Measurements from ENCODE around the gene IGSF1.

IGSF1 gene

GRCh38 chrX:131305926-131306325 is 16.8 kb upstream of the IGSF1 start:
- TF ChIP-seq CREB1 (IDR thresholded peaks at IDR 0.05; ENCODE audit: low read depth) = no peak
- TF ChIP-seq RAD21 (IDR thresholded peaks at IDR 0.05; ENCODE audit: low read depth) = no peak
- TF ChIP-seq TAF1 (IDR thresholded peaks at IDR 0.05; ENCODE audit: low read depth) = no peak
- TF ChIP-seq EGR1 (IDR thresholded peaks at IDR 0.05) = no peak
- TF ChIP-seq FOXM1 (IDR thresholded peaks at IDR 0.05; ENCODE audit: borderline replicate concordance, low read depth) = no peak
- no peak for TF ChIP-seq USF1 (IDR thresholded peaks at IDR 0.05)
- no peak for TF ChIP-seq ZBTB7A (IDR thresholded peaks at IDR 0.05; ENCODE audit: low read depth)
- no peak for TF ChIP-seq EP300 (IDR thresholded peaks at IDR 0.05; ENCODE audit: borderline replicate concordance)

GRCh38 chrX:131302701-131303100 is 13.6 kb upstream of the IGSF1 start:
- TF ChIP-seq CEBPB (IDR thresholded peaks at IDR 0.05) (no peak), RAD21 (IDR thresholded peaks at IDR 0.05; ENCODE audit: low read depth) (no peak), TCF12 (IDR thresholded peaks at IDR 0.05; ENCODE audit: low read depth) (no peak), EGR1 (IDR thresholded peaks at IDR 0.05) (no peak), TAF1 (IDR thresholded peaks at IDR 0.05; ENCODE audit: low read depth) (no peak), USF1 (IDR thresholded peaks at IDR 0.05) (no peak), TEAD4 (IDR thresholded peaks at IDR 0.05) (no peak), REST (IDR thresholded peaks at IDR 0.05; ENCODE audit: low read depth) (no peak), MAX (IDR thresholded peaks at IDR 0.05) (no peak), CREB1 (IDR thresholded peaks at IDR 0.05; ENCODE audit: low read depth) (no peak), YY1 (IDR thresholded peaks at IDR 0.05; ENCODE audit: low read depth) (no peak), FOXM1 (IDR thresholded peaks at IDR 0.05; ENCODE audit: borderline replicate concordance, low read depth) (no peak), ZBTB7A (IDR thresholded peaks at IDR 0.05; ENCODE audit: low read depth) (no peak), NFIC (IDR thresholded peaks at IDR 0.05) (no peak), EP300 (IDR thresholded peaks at IDR 0.05; ENCODE audit: borderline replicate concordance) (no peak)

GRCh38 chrX:131301155-131301554 is 12.0 kb upstream of the IGSF1 start:
- TF ChIP-seq RAD21 (IDR thresholded peaks at IDR 0.05; ENCODE audit: low read depth) = no peak
- no peak for TF ChIP-seq CREB1 (IDR thresholded peaks at IDR 0.05; ENCODE audit: low read depth)
- no peak for TF ChIP-seq USF1 (IDR thresholded peaks at IDR 0.05)
- TF ChIP-seq TEAD4 (IDR thresholded peaks at IDR 0.05) = no peak
- no peak for TF ChIP-seq EP300 (IDR thresholded peaks at IDR 0.05; ENCODE audit: borderline replicate concordance)
- no peak for TF ChIP-seq CEBPB (IDR thresholded peaks at IDR 0.05)
- TF ChIP-seq MAX (IDR thresholded peaks at IDR 0.05) = no peak
- no peak for TF ChIP-seq TCF12 (IDR thresholded peaks at IDR 0.05; ENCODE audit: low read depth)
- no peak for TF ChIP-seq TAF1 (IDR thresholded peaks at IDR 0.05; ENCODE audit: low read depth)

GRCh38 chrX:131298846-131299245 is 9.7 kb upstream of the IGSF1 start:
- TF ChIP-seq EP300 (IDR thresholded peaks at IDR 0.05; ENCODE audit: borderline replicate concordance) (no peak), RAD21 (IDR thresholded peaks at IDR 0.05; ENCODE audit: low read depth) (no peak), EGR1 (IDR thresholded peaks at IDR 0.05) (no peak), TCF12 (IDR thresholded peaks at IDR 0.05; ENCODE audit: low read depth) (no peak), USF1 (IDR thresholded peaks at IDR 0.05) (no peak), ZBTB7A (IDR thresholded peaks at IDR 0.05; ENCODE audit: low read depth) (no peak), TAF1 (IDR thresholded peaks at IDR 0.05; ENCODE audit: low read depth) (no peak), NFIC (IDR thresholded peaks at IDR 0.05) (no peak), YY1 (IDR thresholded peaks at IDR 0.05; ENCODE audit: low read depth) (no peak), CREB1 (IDR thresholded peaks at IDR 0.05; ENCODE audit: low read depth) (no peak), TEAD4 (IDR thresholded peaks at IDR 0.05) (no peak), FOXM1 (IDR thresholded peaks at IDR 0.05; ENCODE audit: borderline replicate concordance, low read depth) (no peak), MAX (IDR thresholded peaks at IDR 0.05) (no peak), CEBPB (IDR thresholded peaks at IDR 0.05) (no peak), REST (IDR thresholded peaks at IDR 0.05; ENCODE audit: low read depth) (no peak)

- no peak for TF ChIP-seq RAD21 (IDR thresholded peaks at IDR 0.05; ENCODE audit: low read depth)
- TF ChIP-seq TAF1 (IDR thresholded peaks at IDR 0.05; ENCODE audit: low read depth) = no peak
- TF ChIP-seq EGR1 (IDR thresholded peaks at IDR 0.05) = no peak
- TF ChIP-seq TEAD4 (IDR thresholded peaks at IDR 0.05) = no peak
- no peak for TF ChIP-seq USF1 (IDR thresholded peaks at IDR 0.05)
- no peak for TF ChIP-seq FOXM1 (IDR thresholded peaks at IDR 0.05; ENCODE audit: borderline replicate concordance, low read depth)
- no peak for TF ChIP-seq TCF12 (IDR thresholded peaks at IDR 0.05; ENCODE audit: low read depth)
- TF ChIP-seq CEBPB (IDR thresholded peaks at IDR 0.05) = no peak
- no peak for TF ChIP-seq NFIC (IDR thresholded peaks at IDR 0.05)
- TF ChIP-seq CREB1 (IDR thresholded peaks at IDR 0.05; ENCODE audit: low read depth) = no peak
- TF ChIP-seq REST (IDR thresholded peaks at IDR 0.05; ENCODE audit: low read depth) = no peak
- TF ChIP-seq MAX (IDR thresholded peaks at IDR 0.05) = no peak
- TF ChIP-seq EP300 (IDR thresholded peaks at IDR 0.05; ENCODE audit: borderline replicate concordance) = no peak
- TF ChIP-seq YY1 (IDR thresholded peaks at IDR 0.05; ENCODE audit: low read depth) = no peak
- no peak for TF ChIP-seq ZBTB7A (IDR thresholded peaks at IDR 0.05; ENCODE audit: low read depth)
These were observed 8.9 kb upstream of the IGSF1 start for GRCh38 chrX:131298036-131298435.
